AG04449 (cell line): ENCODE measurements around the gene ITPK1.
"Not testable (repeated sequence)": the region's sequence is repeated elsewhere in the genome, so short reads cannot be mapped to it uniquely, and the experiment has no call there.

Experiments
- CTCF ChIA-PET: fragments of 350-600 bp; formaldehyde crosslinking; extraction: SDS; loops from one replicate; lab custom pipeline; 2021; ENCODE audit warnings: antibody characterized with exemption; lab: Yijun Ruan, JAX
- POLR2A ChIA-PET: fragments of 400-600, 350-600 bp; formaldehyde crosslinking; extraction: SDS; loops from one replicate; lab custom pipeline; 2020; ENCODE audit warnings: antibody characterized with exemption, inconsistent platforms; lab: Yijun Ruan, JAX
- DNase-seq: peaks from one replicate; pipeline ENCODE4 v3.0.0-alpha.2; 2010; ENCODE audit warnings: low read depth, low spot score
- H3K4me3 ChIP-seq: 2 replicates; pipeline ENCODE4 v1.5.1; 2011; ENCODE audit warnings: low read depth, mild to moderate bottlenecking, control low read depth, low read length
- CTCF ChIP-seq: IDR thresholded peaks from one replicate; pipeline ENCODE4 v1.5.1; 2011; ENCODE audit warnings: mild to moderate bottlenecking, moderate library complexity, low read length, control low read depth, inconsistent platforms; ENCODE audit not compliant: insufficient read depth; ENCODE audit errors: missing control alignments

Gene ITPK1

DNA sequence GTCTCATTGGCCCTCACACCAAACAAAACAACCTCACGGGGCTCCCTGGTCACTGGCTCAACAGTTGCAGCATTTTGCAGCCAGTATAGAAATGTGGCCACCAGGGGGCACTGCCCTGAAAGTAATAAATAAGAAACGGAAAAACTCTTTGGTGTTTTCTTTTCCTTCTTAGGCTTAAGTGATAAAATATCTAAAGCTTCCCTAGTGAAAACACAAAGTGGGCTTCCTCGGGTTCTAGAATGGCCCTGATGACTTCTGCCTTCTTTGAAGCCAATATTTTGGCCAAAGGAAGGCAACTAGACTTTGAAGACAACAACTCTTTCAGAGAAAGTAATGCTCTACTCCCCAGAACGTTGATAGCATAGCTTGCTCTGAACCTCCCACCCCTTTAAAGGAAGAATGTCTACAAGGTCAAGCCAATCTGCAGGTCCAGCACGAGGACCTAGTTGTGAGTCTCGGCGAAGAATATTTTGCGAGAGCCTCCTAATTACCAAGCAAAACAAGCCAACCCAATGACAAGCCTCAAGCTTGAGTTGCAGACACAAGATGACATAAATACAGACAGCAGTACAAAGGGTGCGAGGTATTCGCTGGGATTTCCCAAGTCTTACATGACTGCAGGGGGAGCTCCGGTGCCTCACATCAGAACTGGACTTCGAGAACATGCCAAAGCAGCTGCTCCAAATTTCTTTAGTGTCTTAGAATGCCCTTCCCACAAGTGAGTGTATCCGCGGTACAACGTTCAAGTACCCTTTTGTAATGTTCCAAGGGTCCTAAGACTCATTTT lies 2.6 kb downstream of the ITPK1 start:
- ChIA-PET POLR2A (no interaction called here), CTCF (interaction anchor here (0.6 to 17.7 kb wide), 73 partner anchors 8 to 1006 kb away, joined by 3 to 326 read pairs (median 5); partner anchors contain the start of genes ATXN3, GON7, MOAP1 and UBR7)
- TF ChIP-seq CTCF, result peak; percentile 58
- H3K4me3 ChIP-seq, result peak overlapping the region; percentile 30
- DNase-seq, result peak; percentile 52

GRCh38 chr14:93111541-93111940 lies 4.2 kb downstream of the ITPK1 start:
- DNase-seq, H3K4me3 ChIP-seq, POLR2A ChIA-PET: not testable (repeated sequence)
- CTCF ChIA-PET, result interaction anchor here (0.7 to 17.7 kb wide), 10 partner anchors 10 to 163 kb away, joined by 3 to 326 read pairs (median 16); partner anchors contain the start of genes GON7 and UBR7

DNA sequence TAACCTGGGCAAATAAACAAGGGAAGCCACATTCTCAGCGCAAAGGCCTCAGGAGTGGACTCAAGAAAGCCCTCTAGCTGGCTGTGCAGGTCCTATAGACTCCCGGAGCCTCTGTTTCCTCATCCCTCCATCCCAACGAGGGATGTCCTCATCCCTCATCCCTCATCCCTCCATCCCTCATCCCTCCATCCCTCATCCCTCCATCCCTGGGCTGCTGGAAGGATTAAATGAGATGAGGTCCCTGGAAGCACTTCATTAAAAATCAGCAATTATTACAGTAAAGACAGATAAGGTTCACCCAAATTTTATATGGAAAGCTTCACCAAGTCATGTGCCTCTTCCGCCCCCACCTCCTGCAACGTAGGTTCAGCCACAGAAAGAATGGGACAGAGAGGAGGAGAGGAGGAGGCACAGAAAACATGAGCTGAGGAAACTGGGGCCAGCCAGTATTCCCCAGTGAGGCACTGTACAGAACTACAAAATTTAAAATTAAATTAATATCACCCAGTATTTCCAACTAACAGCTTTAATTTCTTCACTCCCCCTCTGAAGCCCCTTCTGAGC lies 4.8 kb downstream of the ITPK1 start:
- POLR2A ChIA-PET, result no interaction called here
- no peak for TF ChIP-seq CTCF
- H3K4me3 ChIP-seq, result no peak overlapping the region
- CTCF ChIA-PET, result interaction anchor here (0.7 to 17.7 kb wide), 10 partner anchors 10 to 164 kb away, joined by 3 to 326 read pairs (median 12); no protein-coding TSS in a partner anchor
- no peak for DNase-seq

GRCh38 chr14:93109572-93110481 lies 5.9 kb downstream of the ITPK1 start:
- no peak for DNase-seq
- CTCF ChIA-PET, result interaction anchor here (0.8 to 17.7 kb wide), 6 partner anchors 9 to 163 kb away, joined by 3 to 326 read pairs (median 7); no protein-coding TSS in a partner anchor
- no peak overlapping the region for H3K4me3 ChIP-seq
- no peak for TF ChIP-seq CTCF
- POLR2A ChIA-PET, result no interaction called here

- POLR2A ChIA-PET, result no interaction called here
- CTCF ChIA-PET, result interaction anchor here (0.8 to 17.7 kb wide), 7 partner anchors 9 to 162 kb away, joined by 3 to 326 read pairs (median 3); no protein-coding TSS in a partner anchor
- DNase-seq, result no peak
- no peak for TF ChIP-seq CTCF
- no peak overlapping the region for H3K4me3 ChIP-seq
Observed at GRCh38 chr14:93108105-93108504, 7.6 kb downstream of the ITPK1 start.

DNA sequence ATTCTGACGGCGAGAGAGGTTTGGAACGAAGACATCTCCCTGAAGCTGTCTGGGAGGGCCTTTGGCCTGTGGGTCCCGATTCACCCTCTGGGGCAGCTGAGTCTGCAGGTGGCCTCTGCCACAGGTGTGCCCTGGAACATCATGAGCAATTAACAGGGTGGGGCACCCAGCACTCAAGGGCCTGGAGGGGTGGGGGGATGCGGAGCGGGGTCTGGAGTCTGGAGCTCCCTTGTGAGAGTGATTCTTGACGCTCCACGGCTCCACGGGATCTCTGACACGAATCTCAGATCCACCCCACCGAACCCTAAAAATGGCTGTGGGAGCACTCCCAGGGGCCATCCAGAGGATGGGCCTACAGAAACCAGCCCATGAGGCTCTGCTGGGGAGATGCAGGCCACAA lies 8.3 kb downstream of the ITPK1 start:
- no peak overlapping the region for H3K4me3 ChIP-seq
- TF ChIP-seq CTCF, result no peak
- DNase-seq, result no peak
- CTCF ChIA-PET, result interaction anchor here (0.8 to 17.7 kb wide), 9 partner anchors 7 to 155 kb away, joined by 3 to 326 read pairs (median 5); partner anchors contain the start of gene ITPK1
- POLR2A ChIA-PET, result no interaction called here
